H1 (cell line): ENCODE measurements around the gene C17orf114.

ENCODE experiments used
- CTCF ChIP-seq, 3 experiments: IDR thresholded peaks; 1 replicate in 2 of 3; 2 replicates in 1 of 3; pipeline versions ENCODE4 v1.5.1 to v1.6.1; 2011; ENCODE audit warnings: low read length in 3 of 3, mild to moderate bottlenecking in 3 of 3, inconsistent platforms in 2 of 3, low read depth in 1 of 3, moderate library complexity in 1 of 3; ENCODE audit not compliant: insufficient read depth in 1 of 3; ENCODE audit errors: control extremely low read depth in 1 of 3
- NRF1 ChIP-seq: IDR thresholded peaks from 2 replicates; pipeline ENCODE4 v1.6.1; 2011; ENCODE audit warnings: mild to moderate bottlenecking, low read depth, low read length, improper control_type of control experiment
- POLR2AphosphoS5 ChIP-seq: IDR thresholded peaks from 2 replicates; pipeline ENCODE4 v1.6.1; 2011; ENCODE audit warnings: low read depth, low read length
- USF2 ChIP-seq: IDR thresholded peaks from 2 replicates; pipeline ENCODE4 v1.6.1; 2011; ENCODE audit warnings: low read length, improper control_type of control experiment

GRCh38 chr17:4840893-4841242, 38.7 kb upstream of the C17orf114 start:
- TF ChIP-seq USF2 (no peak), CTCF (IDR thresholded peaks at IDR 0.05; ENCODE audit: control extremely low read depth in 1 of 3, insufficient read depth in 1 of 3, low read depth in 1 of 3, low read length in 3 of 3) (no peak), POLR2AphosphoS5 (no peak), NRF1 (no peak)
